Fibroblast of lung (primary cell): Measurements from ENCODE around the gene CCDC171. TPM values are rescaled to one million over a fixed set of nuclear protein-coding genes. Genes with fewer than 3 reads are reported as not detected.

Experiments used
- DNase-seq, 2 donors: peaks; one replicate each; pipeline versions ENCODE4 v3.0.0 to v3.0.0-alpha.2; 2010; ENCODE audit warnings: low read depth in 2 of 2
- H2AFZ ChIP-seq: 2 replicates; pipeline ENCODE4 v1.5.1; 2012; ENCODE audit warnings: low read length, control low read depth, inconsistent platforms
- H3K27ac ChIP-seq: 2 replicates; pipeline ENCODE4 v1.5.1; 2011; ENCODE audit warnings: low read length, control low read depth; ENCODE audit not compliant: insufficient read depth
- H3K27me3 ChIP-seq: 2 replicates; pipeline ENCODE4 v1.5.1; 2011; ENCODE audit warnings: mild to moderate bottlenecking, low read length; ENCODE audit not compliant: control insufficient read depth, insufficient read depth
- H3K36me3 ChIP-seq: 2 replicates; pipeline ENCODE4 v1.5.1; 2011; ENCODE audit warnings: low read length; ENCODE audit not compliant: control insufficient read depth, insufficient read depth
- H3K4me1 ChIP-seq: 2 replicates; pipeline ENCODE4 v1.5.1; 2011; ENCODE audit warnings: low read length; ENCODE audit not compliant: control insufficient read depth, insufficient read depth; ENCODE audit errors: extremely low read depth
- H3K4me2 ChIP-seq: 2 replicates; pipeline ENCODE4 v1.5.1; 2011; ENCODE audit warnings: low read length, control low read depth; ENCODE audit not compliant: insufficient read depth; ENCODE audit errors: extremely low read depth
- H3K4me3 ChIP-seq, 4 experiments: fragments of 200-600 bp in 1 of 4; sonication (generic) in 1 of 4; replicated peaks in 1 of 4; 2 replicates each; pipeline ENCODE4 v1.5.1; 2011 to 2016; ENCODE audit warnings: low read length in 4 of 4, low read depth in 3 of 4, mild to moderate bottlenecking in 3 of 4, control low read depth in 2 of 4, inconsistent platforms in 1 of 4, mixed read lengths in 1 of 4; ENCODE audit not compliant: insufficient read depth in 1 of 4; ENCODE audit errors: control extremely low read depth in 1 of 4
- H3K79me2 ChIP-seq: 2 replicates; pipeline ENCODE4 v1.5.1; 2012; ENCODE audit warnings: mild to moderate bottlenecking, low read length, inconsistent platforms; ENCODE audit not compliant: control insufficient read depth, insufficient read depth
- H3K9ac ChIP-seq: 2 replicates; pipeline ENCODE4 v1.5.1; 2011; ENCODE audit warnings: mild to moderate bottlenecking, low read length, control low read depth; ENCODE audit not compliant: insufficient read depth
- H3K9me3 ChIP-seq: 2 replicates; pipeline ENCODE4 v1.5.1; 2012; ENCODE audit warnings: low read depth, low read length; ENCODE audit not compliant: control insufficient read depth, insufficient read depth
- H4K20me1 ChIP-seq: 2 replicates; pipeline ENCODE4 v1.5.1; 2011; ENCODE audit warnings: low read length; ENCODE audit not compliant: control insufficient read depth, insufficient read depth; ENCODE audit errors: extremely low read depth
- EZH2 ChIP-seq: IDR thresholded peaks from 2 replicates; pipeline ENCODE4 v1.5.1; 2012; ENCODE audit warnings: low read length, control low read depth, mild to moderate bottlenecking; ENCODE audit errors: missing control alignments
- polyA plus RNA-seq, 2 donors: library from polyadenylated mRNA; depleted of rRNA in 1 of 2; stranded (reverse) in 1 of 2; unstranded in 1 of 2; fragments of >200 nt; gene quantifications; 2 replicates each; pipeline ENCODE4 v1.2.1, GENCODE V29; 2011 to 2012; ENCODE audit warnings: missing spikeins in 1 of 2
- total RNA-seq: library from RNA; depleted of rRNA; stranded (reverse); fragments of >200 nt; gene quantifications from 2 replicates; pipeline ENCODE4 v1.2.1, GENCODE V29; 2014
- TF ChIP-seq, protein P1 (sequence below), 2 donors: IDR thresholded peaks in 1 of 2; conservative IDR thresholded peaks in 1 of 2; 1 replicate in 1 of 2; 2 replicates in 1 of 2; pipeline ENCODE4 v1.5.1; 2011 to 2012; ENCODE audit warnings: low read length in 2 of 2, control low read depth in 1 of 2, inconsistent platforms in 1 of 2, low read depth in 1 of 2, mild to moderate bottlenecking in 1 of 2

The CCDC171 gene
- total and polyA plus RNA-seq, 2 donors (not counting 1 experiment from before 2014, with no cell fraction given): 0.62 to 4.8 TPM

DNA sequence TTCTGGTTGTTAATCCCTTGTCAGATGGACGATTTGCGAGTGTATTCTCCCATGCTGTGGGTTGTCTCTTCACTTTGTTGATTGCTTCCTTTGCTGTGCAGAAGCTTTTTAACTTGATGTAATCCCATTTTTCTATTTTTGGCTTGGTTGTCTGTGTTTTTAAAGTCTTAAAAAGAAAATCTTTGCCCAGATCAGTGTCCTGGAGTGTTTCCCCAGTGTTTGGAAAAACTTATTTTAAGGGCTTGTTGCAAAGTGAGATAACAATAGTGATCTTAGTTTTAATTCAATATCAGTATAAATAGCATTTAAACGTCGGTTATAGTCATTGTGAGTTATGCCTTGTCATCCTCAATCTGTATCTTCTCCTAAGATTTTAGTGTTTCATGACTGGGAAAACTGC lies 329.5 kb downstream of the CCDC171 start:
- Histone ChIP-seq H3K27me3 (no peaks in the 10 kb centered on the region), H4K20me1 (no peaks in the 10 kb centered on the region), H3K4me2 (no peak overlapping the region), H3K9me3 (no peaks in the 10 kb centered on the region), H2AFZ (no peak overlapping the region), H3K4me1 (no peaks in the 10 kb centered on the region), H3K9ac (no peak overlapping the region), H3K36me3 (no peaks in the 10 kb centered on the region), H3K79me2 (no peaks in the 10 kb centered on the region), H3K27ac (no peak overlapping the region), H3K4me3 (no peak overlapping the region)
- no peak for TF ChIP-seq EZH2
- TF ChIP-seq, protein P1, sequence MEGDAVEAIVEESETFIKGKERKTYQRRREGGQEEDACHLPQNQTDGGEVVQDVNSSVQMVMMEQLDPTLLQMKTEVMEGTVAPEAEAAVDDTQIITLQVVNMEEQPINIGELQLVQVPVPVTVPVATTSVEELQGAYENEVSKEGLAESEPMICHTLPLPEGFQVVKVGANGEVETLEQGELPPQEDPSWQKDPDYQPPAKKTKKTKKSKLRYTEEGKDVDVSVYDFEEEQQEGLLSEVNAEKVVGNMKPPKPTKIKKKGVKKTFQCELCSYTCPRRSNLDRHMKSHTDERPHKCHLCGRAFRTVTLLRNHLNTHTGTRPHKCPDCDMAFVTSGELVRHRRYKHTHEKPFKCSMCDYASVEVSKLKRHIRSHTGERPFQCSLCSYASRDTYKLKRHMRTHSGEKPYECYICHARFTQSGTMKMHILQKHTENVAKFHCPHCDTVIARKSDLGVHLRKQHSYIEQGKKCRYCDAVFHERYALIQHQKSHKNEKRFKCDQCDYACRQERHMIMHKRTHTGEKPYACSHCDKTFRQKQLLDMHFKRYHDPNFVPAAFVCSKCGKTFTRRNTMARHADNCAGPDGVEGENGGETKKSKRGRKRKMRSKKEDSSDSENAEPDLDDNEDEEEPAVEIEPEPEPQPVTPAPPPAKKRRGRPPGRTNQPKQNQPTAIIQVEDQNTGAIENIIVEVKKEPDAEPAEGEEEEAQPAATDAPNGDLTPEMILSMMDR (conservative IDR thresholded peaks at IDR 0.05 in 1 of 2, IDR thresholded peaks at IDR 0.05 in 1 of 2; ENCODE audit: low read depth in 1 of 2, low read length in 2 of 2): no peak
- no peak for DNase-seq

DNA sequence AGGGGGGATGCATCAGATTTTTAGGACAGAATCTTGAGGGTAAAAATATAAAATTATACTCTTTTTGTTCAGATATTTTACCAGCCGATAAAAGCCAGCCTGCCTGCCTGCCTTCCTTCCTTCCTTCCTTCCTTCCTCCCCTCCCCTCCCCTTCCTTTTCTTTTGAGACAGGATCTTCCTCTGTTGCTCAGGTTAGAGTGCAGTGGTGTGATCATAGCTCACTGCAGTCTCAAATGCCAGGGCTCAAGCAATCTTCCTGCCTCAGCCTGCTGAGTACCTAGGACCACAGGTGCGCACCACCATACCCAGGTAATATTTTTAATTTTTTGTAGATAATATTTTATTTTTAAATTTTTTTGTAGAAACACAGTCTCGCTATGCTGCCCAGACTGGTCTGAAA lies 330.0 kb downstream of the CCDC171 start:
- no peak for DNase-seq
- Histone ChIP-seq H4K20me1 (no peaks in the 10 kb centered on the region), H3K4me3 (no peak overlapping the region), H3K4me1 (no peaks in the 10 kb centered on the region), H3K27ac (no peak overlapping the region), H3K27me3 (no peaks in the 10 kb centered on the region), H3K4me2 (no peak overlapping the region), H3K79me2 (no peaks in the 10 kb centered on the region), H3K9me3 (no peaks in the 10 kb centered on the region), H3K36me3 (no peaks in the 10 kb centered on the region), H2AFZ (no peak overlapping the region), H3K9ac (no peak overlapping the region)
- TF ChIP-seq EZH2: no peak
- TF ChIP-seq, protein P1 (conservative IDR thresholded peaks at IDR 0.05 in 1 of 2, IDR thresholded peaks at IDR 0.05 in 1 of 2; ENCODE audit: low read depth in 1 of 2, low read length in 2 of 2): no peak

DNA sequence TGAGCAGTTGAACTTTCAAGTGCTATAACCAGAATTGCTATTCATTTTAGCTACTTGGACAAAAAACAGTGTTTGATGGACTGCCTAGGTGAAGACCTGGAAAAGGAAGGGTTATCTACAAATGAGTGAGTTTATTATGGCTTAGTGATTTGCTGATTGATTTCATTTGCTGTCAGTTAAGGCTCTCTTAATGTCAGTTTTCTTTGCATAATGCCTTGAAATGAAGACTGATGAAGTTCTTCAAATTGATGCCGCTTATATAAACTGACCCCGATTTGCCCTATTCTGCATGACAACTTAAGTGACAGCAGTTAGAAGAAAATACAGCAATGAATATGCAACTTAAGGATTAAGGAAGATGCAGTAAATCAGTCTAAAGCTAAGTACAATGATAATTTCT lies 332.6 kb downstream of the CCDC171 start:
- TF ChIP-seq EZH2: no peak
- TF ChIP-seq, protein P1 (conservative IDR thresholded peaks at IDR 0.05 in 1 of 2, IDR thresholded peaks at IDR 0.05 in 1 of 2; ENCODE audit: low read depth in 1 of 2, low read length in 2 of 2): no peak
- no peak overlapping the region for H3K4me3 ChIP-seq
- H3K27ac ChIP-seq: no peak overlapping the region
- H4K20me1 ChIP-seq: no peaks in the 10 kb centered on the region
- H3K36me3 ChIP-seq: no peaks in the 10 kb centered on the region
- H3K9me3 ChIP-seq: no peaks in the 10 kb centered on the region
- DNase-seq: no peak
- H3K27me3 ChIP-seq: no peaks in the 10 kb centered on the region
- H3K4me1 ChIP-seq: no peaks in the 10 kb centered on the region
- no peak overlapping the region for H3K4me2 ChIP-seq
- no peak overlapping the region for H2AFZ ChIP-seq
- H3K79me2 ChIP-seq: no peaks in the 10 kb centered on the region
- no peak overlapping the region for H3K9ac ChIP-seq
